Gastrocnemius medialis (tissue), 4 donors: ENCODE measurements around the gene VPS26C.

Experiments
- CTCF ChIP-seq, 5 experiments: fragments of 450-650 bp in 3 of 5; fragments of 200-600 bp in 2 of 5; sonication (generic) in 2 of 5; IDR thresholded peaks in 4 of 5; conservative IDR thresholded peaks in 1 of 5; 1 replicate in 4 of 5; 2 replicates in 1 of 5; pipeline ENCODE4 v1.5.1; 2016 to 2019; ENCODE audit warnings: antibody characterized with exemption in 5 of 5, mild to moderate bottlenecking in 3 of 5, moderate library complexity in 3 of 5
- POLR2A ChIP-seq, 2 donors: fragments of 450-650 bp; IDR thresholded peaks; one replicate each; pipeline ENCODE4 v1.6.1; 2017; ENCODE audit warnings: antibody characterized with exemption in 2 of 2, mild to moderate bottlenecking in 2 of 2, moderate library complexity in 2 of 2

GRCh38 chr21:37251294-37251634 lies 15.9 kb downstream of the VPS26C start:
- TF ChIP-seq CTCF (IDR thresholded peaks at IDR 0.05 in 4 of 5, conservative IDR thresholded peaks at IDR 0.05 in 1 of 5): no peak
- no peak for TF ChIP-seq POLR2A (IDR thresholded peaks at IDR 0.05)
